GM23338 (cell line): ENCODE measurements around the gene PER3. TPM values are rescaled to one million over a fixed set of nuclear protein-coding genes. Genes with fewer than 3 reads are reported as not detected.

ENCODE experiments used
- ATAC-seq: fragments of 200-7000 bp; cut with Tn5 transposase; 3 replicates; pipeline ENCODE4 v1.9.1; 2020
- DNase-seq: peaks from one replicate; pipeline ENCODE4 v3.0.0-alpha.2; 2015; ENCODE audit warnings: low spot score
- H2AFZ ChIP-seq: fragments of 200-600 bp; sonication (generic); 2 replicates; pipeline ENCODE4 v1.8.0; 2016; ENCODE audit warnings: antibody characterized with exemption, mild to moderate bottlenecking, moderate library complexity
- H3F3A ChIP-seq: fragments of 200-600 bp; sonication (generic); replicated peaks from 2 replicates; pipeline ENCODE4 v1.8.0; 2017; ENCODE audit warnings: antibody characterized with exemption, mixed run types, low read depth
- H3K27ac ChIP-seq: fragments of 200-600 bp; sonication (generic); 2 replicates; pipeline ENCODE4 v1.6.1; 2016; ENCODE audit warnings: low read depth
- H3K27me3 ChIP-seq: fragments of 200-600 bp; sonication (generic); 2 replicates; pipeline ENCODE4 v1.8.0; 2016; ENCODE audit warnings: mild to moderate bottlenecking, mixed run types, moderate library complexity; ENCODE audit not compliant: insufficient read depth
- H3K36me3 ChIP-seq: fragments of 200-600 bp; sonication (generic); 2 replicates; pipeline ENCODE4 v1.8.0; 2016; ENCODE audit warnings: mild to moderate bottlenecking; ENCODE audit not compliant: insufficient read depth
- H3K4me1 ChIP-seq: fragments of 200-600 bp; sonication (generic); 2 replicates; pipeline ENCODE4 v1.8.0; 2016; ENCODE audit warnings: mild to moderate bottlenecking, moderate library complexity; ENCODE audit not compliant: insufficient read depth
- H3K4me2 ChIP-seq: fragments of 200-600 bp; sonication (generic); 2 replicates; pipeline ENCODE4 v1.7.1; 2017; ENCODE audit warnings: mixed run types
- H3K4me3 ChIP-seq: fragments of 200-600 bp; sonication (generic); 2 replicates; pipeline ENCODE4 v1.6.1; 2016; ENCODE audit warnings: mixed run types
- H3K79me2 ChIP-seq: fragments of 200-600 bp; sonication (generic); replicated peaks from 2 replicates; pipeline ENCODE4 v1.8.0; 2017; ENCODE audit warnings: mild to moderate bottlenecking; ENCODE audit not compliant: insufficient read depth
- H3K9me2 ChIP-seq: fragments of 200-600 bp; sonication (generic); 2 replicates; pipeline ENCODE4 v1.8.0; 2017; ENCODE audit not compliant: insufficient read depth
- H4K20me1 ChIP-seq: fragments of 200-600 bp; sonication (generic); replicated peaks from 2 replicates; pipeline ENCODE4 v1.8.0; 2017; ENCODE audit warnings: mild to moderate bottlenecking; ENCODE audit not compliant: insufficient read depth
- H3K27ac Mint-ChIP-seq: 2 replicates; pipeline ENCODE4 v1.8.0; 2020; ENCODE audit warnings: inconsistent platforms, mild to moderate bottlenecking, moderate library complexity, mixed read lengths
- H3K27me3 Mint-ChIP-seq: 3 replicates; pipeline ENCODE4 v1.8.0; 2022; ENCODE audit warnings: low read depth, mild to moderate bottlenecking, moderate library complexity, mixed read lengths, inconsistent platforms; ENCODE audit not compliant: insufficient read depth, poor library complexity
- H3K36me3 Mint-ChIP-seq: 3 replicates; pipeline ENCODE4 v1.8.0; 2021; ENCODE audit warnings: low read depth, mild to moderate bottlenecking, inconsistent platforms, moderate library complexity, mixed read lengths
- H3K4me1 Mint-ChIP-seq: 3 replicates; pipeline ENCODE4 v1.8.0; 2020; ENCODE audit warnings: mild to moderate bottlenecking, inconsistent platforms, mixed read lengths
- H3K4me3 Mint-ChIP-seq: 3 replicates; pipeline ENCODE4 v1.8.0; 2021; ENCODE audit warnings: moderate library complexity, mild to moderate bottlenecking, inconsistent platforms, mixed read lengths
- H3K9me3 Mint-ChIP-seq: 3 replicates; pipeline ENCODE4 v1.8.0; 2020; ENCODE audit warnings: moderate library complexity, mild to moderate bottlenecking, inconsistent platforms, mixed read lengths
- CREB1 ChIP-seq: fragments of 250-450 bp; sonication (Bioruptor Pico); IDR thresholded peaks from 2 replicates; pipeline ENCODE4 v1.5.0; 2020; ENCODE audit warnings: low read depth, mild to moderate bottlenecking, moderate library complexity
- CTCF ChIP-seq, 2 experiments: fragments of 200-600 bp in 1 of 2; sonication (generic) in 1 of 2; conservative IDR thresholded peaks; 2 replicates each; pipeline versions ENCODE4 v1.5.1 to v1.6.1; 2016 to 2017; ENCODE audit warnings: antibody characterized with exemption in 2 of 2, low read depth in 2 of 2, mild to moderate bottlenecking in 2 of 2, moderate library complexity in 1 of 2
- ETS1 ChIP-seq: IDR thresholded peaks from 2 replicates; pipeline ENCODE4 v1.6.1; 2016; ENCODE audit warnings: antibody characterized with exemption
- EZH2 ChIP-seq: fragments of 200-600 bp; sonication (generic); IDR thresholded peaks from one replicate; pipeline ENCODE4 v1.8.0; 2017; ENCODE audit warnings: antibody characterized with exemption, mild to moderate bottlenecking, low read depth; ENCODE audit not compliant: unreplicated experiment
- EZH2phosphoT487 ChIP-seq: fragments of 200-600 bp; sonication (generic); IDR thresholded peaks from one replicate; pipeline ENCODE4 v1.8.1; 2018; ENCODE audit warnings: antibody characterized with exemption; ENCODE audit not compliant: unreplicated experiment
- JUNB ChIP-seq: IDR thresholded peaks from one replicate; pipeline ENCODE4 v1.6.1; 2016; ENCODE audit warnings: antibody characterized with exemption; ENCODE audit not compliant: unreplicated experiment
- NANOG ChIP-seq: IDR thresholded peaks from 2 replicates; pipeline ENCODE4 v1.6.1; 2016; ENCODE audit warnings: antibody characterized with exemption, borderline replicate concordance
- POLR2AphosphoS5 ChIP-seq: IDR thresholded peaks from 2 replicates; pipeline ENCODE4 v1.6.1; 2016; ENCODE audit warnings: antibody characterized with exemption, low read depth
- REST ChIP-seq: IDR thresholded peaks from one replicate; pipeline ENCODE4 v1.6.1; 2018; ENCODE audit warnings: antibody characterized with exemption; ENCODE audit not compliant: unreplicated experiment
- STAT1 ChIP-seq: IDR thresholded peaks from one replicate; pipeline ENCODE4 v1.6.1; 2016; ENCODE audit warnings: antibody characterized with exemption; ENCODE audit not compliant: unreplicated experiment
- ZNF114 ChIP-seq: fragments of 250-450 bp; sonication (Bioruptor Pico); IDR thresholded peaks from 2 replicates; pipeline ENCODE4 v1.5.0; 2020; ENCODE audit warnings: mild to moderate bottlenecking, moderate library complexity
- ZNF331 ChIP-seq: fragments of 250-450 bp; sonication (Bioruptor Pico); IDR thresholded peaks from 2 replicates; pipeline ENCODE4 v1.5.0; 2020; ENCODE audit warnings: low read depth, mild to moderate bottlenecking, moderate library complexity
- ZNF462 ChIP-seq: fragments of 250-450 bp; sonication (Bioruptor Pico); IDR thresholded peaks from 2 replicates; pipeline ENCODE4 v1.5.0; 2020; ENCODE audit warnings: mild to moderate bottlenecking, moderate library complexity
- polyA plus RNA-seq: library from polyadenylated mRNA; unstranded; fragments of >200 nt; fragmentation: Nextera tagmentation; extraction: Ambion mirVana; gene quantifications from 2 replicates; pipeline ENCODE4 v1.2.1, GENCODE V29; 2016
- total RNA-seq: library from RNA; depleted of rRNA; stranded (reverse); fragments of >200 nt; shearing (Covaris generic); gene quantifications from 2 replicates; pipeline ENCODE4 v1.2.3, GENCODE V29; 2014

PER3 gene
- total and polyA plus RNA-seq, 2 experiments from 2014 or later, result 6.1 to 16.4 TPM

- Histone ChIP-seq H3K79me2 (no peaks in the 10 kb centered on the region), H3K4me3 (no peak overlapping the region), H3K4me2 (no peak overlapping the region), H3K27ac (no peak overlapping the region), H3K9me2 (no peaks in the 10 kb centered on the region), H3K36me3 (0 out of 2 replicates have a peak, but pooled peaks cover 11% of the 10 kb centered on the region), H3K27me3 (no peaks in the 10 kb centered on the region), H3K4me1 (no peaks in the 10 kb centered on the region), H3F3A (no peaks in the 10 kb centered on the region), H2AFZ (no peak overlapping the region), H4K20me1 (no peaks in the 10 kb centered on the region; the same call in 1 of the 2 replicates)
- Mint-ChIP-seq H3K9me3 (no peaks in the 10 kb centered on the region), H3K36me3 (peaks cover 3% of the 10 kb centered on the region; the same call in 2 of the 3 replicates), H3K4me3 (no peak overlapping the region), H3K27ac (no peak overlapping the region), H3K4me1 (no peaks in the 10 kb centered on the region), H3K27me3 (peaks cover 4% of the 10 kb centered on the region)
- TF ChIP-seq EZH2phosphoT487, result no peak
- no peak for TF ChIP-seq STAT1
- TF ChIP-seq CREB1 (CRISPR knock-in tag), result no peak
- no peak for TF ChIP-seq NANOG
- no peak for TF ChIP-seq ZNF114 (CRISPR knock-in tag)
- no peak for TF ChIP-seq ZNF331 (CRISPR knock-in tag)
- no peak for TF ChIP-seq ETS1
- TF ChIP-seq EZH2, result no peak
- TF ChIP-seq POLR2AphosphoS5, result no peak
- no peak for TF ChIP-seq ZNF462 (CRISPR knock-in tag)
- no peak for TF ChIP-seq CTCF (conservative IDR thresholded peaks at IDR 0.05; ENCODE audit: low read depth in 2 of 2)
- no peak for TF ChIP-seq JUNB
- no peak for TF ChIP-seq REST
- DNase-seq (no peak), ATAC-seq (no peak)
Observed at GRCh38 chr1:7845761-7846160, 61.7 kb downstream of the PER3 start.
